Mesendoderm (in vitro differentiated cells): ENCODE results near the gene SYT11.

Source experiments
- DNase-seq: peaks from one replicate; pipeline ENCODE4 v3.0.0; 2013
- H2AK5ac ChIP-seq: 2 replicates; pipeline ENCODE4 v1.6.1; 2013; ENCODE audit warnings: low read length, inconsistent platforms
- H2BK120ac ChIP-seq: 2 replicates; pipeline ENCODE4 v1.6.1; 2013; ENCODE audit warnings: low read depth, mild to moderate bottlenecking, low read length, moderate library complexity, mixed read lengths
- H2BK15ac ChIP-seq: replicated peaks from 2 replicates; pipeline ENCODE4 v1.6.1; 2013; ENCODE audit warnings: low read depth, mild to moderate bottlenecking, moderate library complexity
- H2BK5ac ChIP-seq: 2 replicates; pipeline ENCODE4 v1.6.1; 2013; ENCODE audit warnings: low read length, inconsistent platforms
- H3K18ac ChIP-seq: 2 replicates; pipeline ENCODE4 v1.6.1; 2013; ENCODE audit warnings: mild to moderate bottlenecking, low read length, mixed read lengths
- H3K23ac ChIP-seq: one replicate; pipeline ENCODE4 v1.6.1; 2013; ENCODE audit warnings: low read length
- H3K27ac ChIP-seq: 2 replicates; pipeline ENCODE4 v1.5.1; 2013; ENCODE audit warnings: low read depth, mild to moderate bottlenecking, inconsistent platforms, low read length, moderate library complexity
- H3K27me3 ChIP-seq: 2 replicates; pipeline ENCODE4 v1.6.1; 2013; ENCODE audit warnings: low read length, control low read depth, mild to moderate bottlenecking, inconsistent platforms; ENCODE audit not compliant: insufficient read depth, poor library complexity
- H3K36me3 ChIP-seq: 2 replicates; pipeline ENCODE4 v1.6.1; 2013; ENCODE audit warnings: low read length, inconsistent platforms; ENCODE audit not compliant: control insufficient read depth, insufficient read depth
- H3K4ac ChIP-seq: one replicate; pipeline ENCODE4 v1.6.1; 2013; ENCODE audit warnings: low read depth, mild to moderate bottlenecking, low read length, moderate library complexity
- H3K4me1 ChIP-seq: 2 replicates; pipeline ENCODE4 v1.6.1; 2013; ENCODE audit warnings: low read depth, low read length, inconsistent platforms; ENCODE audit not compliant: control insufficient read depth
- H3K4me2 ChIP-seq: 2 replicates; pipeline ENCODE4 v1.6.1; 2013; ENCODE audit warnings: low read length
- H3K4me3 ChIP-seq: 2 replicates; pipeline ENCODE4 v1.5.1; 2013; ENCODE audit warnings: mild to moderate bottlenecking, low read length
- H3K56ac ChIP-seq: one replicate; pipeline ENCODE4 v1.6.1; 2013; ENCODE audit warnings: low read length
- H3K79me1 ChIP-seq: 2 replicates; pipeline ENCODE4 v1.6.1; 2013; ENCODE audit warnings: low read length, inconsistent platforms
- H3K79me2 ChIP-seq: 2 replicates; pipeline ENCODE4 v1.6.1; 2013; ENCODE audit warnings: mild to moderate bottlenecking, low read length; ENCODE audit not compliant: control insufficient read depth, insufficient read depth
- H3K9ac ChIP-seq: 2 replicates; pipeline ENCODE4 v1.6.1; 2013; ENCODE audit warnings: low read length, inconsistent platforms
- H4K5ac ChIP-seq: one replicate; pipeline ENCODE4 v1.6.1; 2013; ENCODE audit warnings: low read length
- H4K8ac ChIP-seq: one replicate; pipeline ENCODE4 v1.6.1; 2013; ENCODE audit warnings: low read depth, mild to moderate bottlenecking, control low read depth, low read length, moderate library complexity
- WGBS: extraction: QIAGEN DNeasy Blood & Tissue Kit; methylation state at CpG from one replicate; pipeline ENCODE4 v1.1.7; 2013; ENCODE audit warnings: low lambda C conversion rate, missing lambda C conversion rate; ENCODE audit not compliant: insufficient coverage; ENCODE audit errors: extremely low coverage; 5-methylcytosine and 5-hydroxymethylcytosine counted together

The SYT11 gene

GRCh38 chr1:155840386-155840785 is 19.0 kb upstream of the SYT11 start:
- WGBS = no CpG with 5 or more reads among the region's 5 CpGs
- DNase-seq = no peak

GRCh38 chr1:155844860-155845421 is 14.4 kb upstream of the SYT11 start:
- Histone ChIP-seq H3K4me2 (no peak overlapping the region), H3K56ac (no peak overlapping the region), H3K9ac (no peak overlapping the region), H4K8ac (no peak overlapping the region), H2BK5ac (no peak overlapping the region), H2BK15ac (no peak overlapping the region), H2BK120ac (no peak overlapping the region), H3K79me1 (peaks cover 18% of the 10 kb centered on the region), H3K36me3 (no peaks in the 10 kb centered on the region), H3K18ac (no peak overlapping the region), H3K4me3 (no peak overlapping the region), H4K5ac (no peak overlapping the region), H3K27me3 (no peaks in the 10 kb centered on the region), H3K27ac (no peak overlapping the region), H2AK5ac (no peak overlapping the region), H3K4me1 (no peaks in the 10 kb centered on the region), H3K79me2 (peaks cover 43% of the 10 kb centered on the region), H3K4ac (no peak overlapping the region), H3K23ac (no peak overlapping the region)
- DNase-seq = no peak
- no CpG with 5 or more reads among the region's 1 CpG for WGBS

More at GRCh38 chr1:155840386-155840785, 19.0 kb upstream of the SYT11 start:
- no peak overlapping the region for H4K5ac ChIP-seq
- H3K27me3 ChIP-seq = no peaks in the 10 kb centered on the region
- H3K18ac ChIP-seq = no peak overlapping the region
- no peaks in the 10 kb centered on the region for H3K36me3 ChIP-seq
- H3K79me1 ChIP-seq = peaks cover 24% of the 10 kb centered on the region
- H2AK5ac ChIP-seq = no peak overlapping the region
- H4K8ac ChIP-seq = no peak overlapping the region
- H3K4me1 ChIP-seq = no peaks in the 10 kb centered on the region
- H3K4me2 ChIP-seq = no peak overlapping the region
- H3K23ac ChIP-seq = no peak overlapping the region
- no peak overlapping the region for H3K56ac ChIP-seq
- no peak overlapping the region for H2BK5ac ChIP-seq
- no peak overlapping the region for H3K9ac ChIP-seq
- H3K4me3 ChIP-seq = no peak overlapping the region
- H3K79me2 ChIP-seq = peaks cover 28% of the 10 kb centered on the region
- no peak overlapping the region for H3K4ac ChIP-seq
- no peak overlapping the region for H2BK120ac ChIP-seq
- no peak overlapping the region for H3K27ac ChIP-seq
- H2BK15ac ChIP-seq = no peak overlapping the region

- DNase-seq = no peak
- Histone ChIP-seq H3K27ac (no peak overlapping the region), H3K23ac (no peak overlapping the region), H3K4me2 (no peak overlapping the region), H3K27me3 (no peaks in the 10 kb centered on the region), H3K36me3 (peaks cover 1% of the 10 kb centered on the region), H3K4ac (no peak overlapping the region), H3K4me3 (no peak overlapping the region), H2AK5ac (no peak overlapping the region), H3K9ac (no peak overlapping the region), H3K56ac (no peak overlapping the region), H2BK5ac (no peak overlapping the region), H3K18ac (no peak overlapping the region), H2BK120ac (no peak overlapping the region), H3K79me2 (peaks cover 42% of the 10 kb centered on the region), H4K5ac (no peak overlapping the region), H3K4me1 (no peaks in the 10 kb centered on the region), H4K8ac (no peak overlapping the region), H3K79me1 (peaks cover 16% of the 10 kb centered on the region), H2BK15ac (no peak overlapping the region)
- no CpG with 5 or more reads among the region's 1 CpG for WGBS
These were observed 11.4 kb upstream of the SYT11 start for GRCh38 chr1:155847823-155848529.

GRCh38 chr1:155850345-155850744 is 9.0 kb upstream of the SYT11 start:
- Histone ChIP-seq H3K27me3 (no peaks in the 10 kb centered on the region), H2AK5ac (no peak overlapping the region), H3K9ac (no peak overlapping the region), H3K23ac (no peak overlapping the region), H2BK5ac (no peak overlapping the region), H3K4me3 (no peak overlapping the region), H4K5ac (no peak overlapping the region), H3K79me2 (peaks cover 23% of the 10 kb centered on the region), H3K18ac (no peak overlapping the region), H3K36me3 (peaks cover 6% of the 10 kb centered on the region), H2BK15ac (no peak overlapping the region), H4K8ac (no peak overlapping the region), H3K56ac (no peak overlapping the region), H2BK120ac (no peak overlapping the region), H3K79me1 (peaks cover 9% of the 10 kb centered on the region), H3K4ac (no peak overlapping the region), H3K27ac (no peak overlapping the region), H3K4me2 (no peak overlapping the region), H3K4me1 (no peaks in the 10 kb centered on the region)
- no CpG with 5 or more reads among the region's 3 CpGs for WGBS
- no peak for DNase-seq

GRCh38 chr1:155856257-155856974 is 3.0 kb upstream of the SYT11 start:
- peaks cover 12% of the 10 kb centered on the region for H3K79me2 ChIP-seq
- no peak overlapping the region for H4K8ac ChIP-seq
- no peak overlapping the region for H4K5ac ChIP-seq
- no peak overlapping the region for H3K27ac ChIP-seq
- peaks cover 6% of the 10 kb centered on the region for H3K36me3 ChIP-seq
- H2BK120ac ChIP-seq = no peak overlapping the region
- H3K18ac ChIP-seq = peak overlapping the region; percentile 15
- H3K9ac ChIP-seq = peak overlapping the region; percentile 78
- no peaks in the 10 kb centered on the region for H3K4me1 ChIP-seq
- peak overlapping the region; percentile 84 for H3K4me3 ChIP-seq
- WGBS = no CpG with 5 or more reads among the region's 20 CpGs
- no peak overlapping the region for H3K23ac ChIP-seq
- no peak overlapping the region for H2BK15ac ChIP-seq
- no peak overlapping the region for H2BK5ac ChIP-seq
- no peaks in the 10 kb centered on the region for H3K27me3 ChIP-seq
- no peak for DNase-seq
- peaks cover 6% of the 10 kb centered on the region for H3K79me1 ChIP-seq
- H3K4ac ChIP-seq = peak overlapping the region; percentile 38
- peak overlapping the region; percentile 97 for H3K56ac ChIP-seq
- no peak overlapping the region for H2AK5ac ChIP-seq
- H3K4me2 ChIP-seq = peak overlapping the region; percentile 19
